Astrocyte (in vitro differentiated cells and primary cell): Measurements from ENCODE around the gene AIF1. TPM values are rescaled to one million over a fixed set of nuclear protein-coding genes. Genes with fewer than 3 reads are reported as not detected.

Experiments
- DNase-seq: peaks from one replicate; pipeline ENCODE4 v3.0.0-alpha.2; 2010; ENCODE audit warnings: low read depth
- FAIRE-seq: peaks from 2 replicates; lab custom pipeline; 2011; peaks lifted over from hg19 to GRCh38; lab: Jason Lieb, UNC
- H2AFZ ChIP-seq: 2 replicates; pipeline ENCODE4 v1.6.0; 2012; ENCODE audit warnings: low read depth, low read length, inconsistent platforms
- H3K27ac ChIP-seq: 2 replicates; pipeline ENCODE4 v1.5.1; 2011; ENCODE audit warnings: low read depth, low read length, inconsistent platforms
- H3K27me3 ChIP-seq: 2 replicates; pipeline ENCODE4 v1.6.0; 2011; ENCODE audit warnings: low read length, inconsistent platforms; ENCODE audit not compliant: insufficient read depth
- H3K36me3 ChIP-seq: 2 replicates; pipeline ENCODE4 v1.5.1; 2011; ENCODE audit warnings: low read length, inconsistent platforms; ENCODE audit not compliant: insufficient read depth
- H3K4me1 ChIP-seq: 2 replicates; pipeline ENCODE4 v1.5.1; 2011; ENCODE audit warnings: low read length, inconsistent platforms; ENCODE audit not compliant: insufficient read depth
- H3K4me2 ChIP-seq: 2 replicates; pipeline ENCODE4 v1.6.0; 2012; ENCODE audit warnings: low read length, inconsistent platforms
- H3K4me3 ChIP-seq: 2 replicates; pipeline ENCODE4 v1.5.1; 2011; ENCODE audit warnings: low read depth, mild to moderate bottlenecking, low read length, inconsistent platforms; ENCODE audit not compliant: insufficient read depth
- H3K79me2 ChIP-seq: 2 replicates; pipeline ENCODE4 v1.6.0; 2012; ENCODE audit warnings: mild to moderate bottlenecking, low read length, inconsistent platforms; ENCODE audit not compliant: insufficient read depth
- H3K9ac ChIP-seq: 2 replicates; pipeline ENCODE4 v1.6.0; 2012; ENCODE audit warnings: mild to moderate bottlenecking, low read length, inconsistent platforms
- H3K9me3 ChIP-seq: 2 replicates; pipeline ENCODE4 v1.5.1; 2012; ENCODE audit warnings: low read depth, mild to moderate bottlenecking, low read length, inconsistent platforms; ENCODE audit not compliant: insufficient read depth
- H4K20me1 ChIP-seq: 2 replicates; pipeline ENCODE4 v1.6.0; 2012; ENCODE audit warnings: low read length, inconsistent platforms; ENCODE audit not compliant: insufficient read depth
- H3K27ac Mint-ChIP-seq: one replicate; pipeline ENCODE4 v1.8.0; 2021; ENCODE audit warnings: mild to moderate bottlenecking, mixed read lengths; ENCODE audit not compliant: unreplicated experiment
- H3K27me3 Mint-ChIP-seq: one replicate; pipeline ENCODE4 v1.8.0; 2021; ENCODE audit warnings: low read depth, mixed read lengths; ENCODE audit not compliant: unreplicated experiment
- H3K36me3 Mint-ChIP-seq: one replicate; pipeline ENCODE4 v1.8.0; 2021; ENCODE audit warnings: low read depth, mixed read lengths; ENCODE audit not compliant: unreplicated experiment
- H3K4me1 Mint-ChIP-seq: one replicate; pipeline ENCODE4 v1.8.0; 2021; ENCODE audit warnings: low read depth, mixed read lengths; ENCODE audit not compliant: unreplicated experiment
- H3K4me3 Mint-ChIP-seq: one replicate; pipeline ENCODE4 v1.8.0; 2021; ENCODE audit warnings: mild to moderate bottlenecking, moderate library complexity, mixed read lengths; ENCODE audit not compliant: unreplicated experiment
- H3K9me3 Mint-ChIP-seq: one replicate; pipeline ENCODE4 v1.8.0; 2021; ENCODE audit warnings: mild to moderate bottlenecking, mixed read lengths; ENCODE audit not compliant: unreplicated experiment
- CTCF ChIP-seq: IDR thresholded peaks from 2 replicates; pipeline ENCODE4 v1.5.1; 2011; ENCODE audit warnings: low read depth, mild to moderate bottlenecking, inconsistent platforms, low read length, moderate library complexity; ENCODE audit not compliant: insufficient read depth
- EZH2 ChIP-seq: IDR thresholded peaks from 2 replicates; pipeline ENCODE4 v1.6.1; 2012; ENCODE audit warnings: mild to moderate bottlenecking, low read length, inconsistent platforms; ENCODE audit not compliant: insufficient read depth
- total RNA-seq: library from RNA; stranded (reverse); gene quantifications from 2 replicates; pipeline ENCODE4 v1.2.1, GENCODE V29; 2021

The AIF1 gene
- total RNA-seq, 1 donor from 2014 or later: not detected

- H3K27ac ChIP-seq: no peak overlapping the region
- no peak overlapping the region for H3K4me3 ChIP-seq
- Mint-ChIP-seq H3K4me1 (peaks cover 9% of the 10 kb centered on the region), H3K9me3 (no peaks in the 10 kb centered on the region), H3K36me3 (peaks cover 47% of the 10 kb centered on the region), H3K27me3 (no peaks in the 10 kb centered on the region), H3K27ac (no peak overlapping the region), H3K4me3 (no peak overlapping the region)
- FAIRE-seq (no peak), DNase-seq (no peak)
- no peak overlapping the region for H3K4me2 ChIP-seq
- H3K4me1 ChIP-seq: peaks cover 11% of the 10 kb centered on the region
- peaks cover 95% of the 10 kb centered on the region for H4K20me1 ChIP-seq
- no peaks in the 10 kb centered on the region for H3K9me3 ChIP-seq
- no peak overlapping the region for H2AFZ ChIP-seq
- H3K36me3 ChIP-seq: peaks cover 59% of the 10 kb centered on the region
- TF ChIP-seq EZH2: no peak
- TF ChIP-seq CTCF: no peak
- H3K79me2 ChIP-seq: peaks cover 93% of the 10 kb centered on the region
- no peaks in the 10 kb centered on the region for H3K27me3 ChIP-seq
- H3K9ac ChIP-seq: peak overlapping the region; percentile 30
Measured at GRCh38 chr6:31626952-31627351, 11.9 kb downstream of the AIF1 start.

- Mint-ChIP-seq H3K36me3 (peaks cover 41% of the 10 kb centered on the region), H3K4me3 (peak overlapping the region; percentile 18), H3K27me3 (no peaks in the 10 kb centered on the region), H3K9me3 (no peaks in the 10 kb centered on the region), H3K4me1 (peaks cover 3% of the 10 kb centered on the region), H3K27ac (no peak overlapping the region)
- no peak for DNase-seq
- Histone ChIP-seq H3K27ac (no peak overlapping the region), H3K4me3 (no peak overlapping the region), H3K4me2 (no peak overlapping the region), H4K20me1 (peaks cover 95% of the 10 kb centered on the region), H3K4me1 (peaks cover 3% of the 10 kb centered on the region), H3K79me2 (peaks cover 93% of the 10 kb centered on the region), H2AFZ (no peak overlapping the region), H3K9ac (no peak overlapping the region), H3K36me3 (peaks cover 58% of the 10 kb centered on the region), H3K9me3 (no peaks in the 10 kb centered on the region), H3K27me3 (no peaks in the 10 kb centered on the region)
- TF ChIP-seq EZH2 (no peak), CTCF (no peak)
- FAIRE-seq: no peak
Measured at GRCh38 chr6:31627690-31628287, 12.8 kb downstream of the AIF1 start.

- FAIRE-seq (no peak), DNase-seq (no peak)
- H3K4me1 Mint-ChIP-seq: no peaks in the 10 kb centered on the region
- Histone ChIP-seq H3K36me3 (peaks cover 59% of the 10 kb centered on the region), H3K4me3 (no peak overlapping the region), H3K9me3 (no peaks in the 10 kb centered on the region), H3K4me2 (no peak overlapping the region), H3K79me2 (peaks cover 84% of the 10 kb centered on the region), H3K27ac (no peak overlapping the region), H3K27me3 (no peaks in the 10 kb centered on the region), H2AFZ (no peak overlapping the region), H4K20me1 (peaks cover 95% of the 10 kb centered on the region), H3K9ac (no peak overlapping the region), H3K4me1 (no peaks in the 10 kb centered on the region)
- TF ChIP-seq EZH2: no peak
- TF ChIP-seq CTCF: no peak
- H3K27me3 Mint-ChIP-seq: no peaks in the 10 kb centered on the region
- H3K36me3 Mint-ChIP-seq: peaks cover 37% of the 10 kb centered on the region
- H3K4me3 Mint-ChIP-seq: no peak overlapping the region
- no peaks in the 10 kb centered on the region for H3K9me3 Mint-ChIP-seq
- peak overlapping the region; percentile 47 for H3K27ac Mint-ChIP-seq
Measured at GRCh38 chr6:31629014-31629413, 14.0 kb downstream of the AIF1 start.
